ENCODE measurements around the gene TLCD2.
"Not testable (repeated sequence)": the region's sequence is repeated elsewhere in the genome, so short reads cannot be mapped to it uniquely, and the experiment has no call there.

Gene TLCD2

GRCh38 chr17:1695365-1695764 is 14.8 kb downstream of the TLCD2 start:
- Histone ChIP-seq H4K8ac (ENCODE audit: low read depth, low read length) (no peak overlapping the region), H3K4me1 (ENCODE audit: control insufficient read depth, low read depth, low read length) (no peaks in the 10 kb centered on the region), H2AK5ac (ENCODE audit: low read length) (no peak overlapping the region), H2BK120ac (ENCODE audit: low read depth, low read length) (no peak overlapping the region), H3K18ac (ENCODE audit: low read length) (no peak overlapping the region), H3K27ac (ENCODE audit: low read depth, low read length) (no peak overlapping the region), H3K9ac (ENCODE audit: low read length) (no peak overlapping the region), H3K4ac (ENCODE audit: low read depth, low read length) (no peak overlapping the region), H2BK5ac (ENCODE audit: low read length) (no peak overlapping the region), H4K5ac (ENCODE audit: low read length) (no peak overlapping the region), H3K4me3 (ENCODE audit: low read length) (no peak overlapping the region), H2BK15ac (replicated peaks; ENCODE audit: low read depth) (no peak overlapping the region), H3K79me1 (ENCODE audit: low read length) (no peaks in the 10 kb centered on the region), H3K23ac (ENCODE audit: low read length) (no peak overlapping the region), H3K27me3 (ENCODE audit: insufficient read depth, low read length, poor library complexity) (no peaks in the 10 kb centered on the region), H3K36me3 (ENCODE audit: control insufficient read depth, insufficient read depth, low read length) (no peaks in the 10 kb centered on the region), H3K79me2 (ENCODE audit: control insufficient read depth, insufficient read depth, low read length) (no peaks in the 10 kb centered on the region), H3K56ac (ENCODE audit: low read length) (no peak overlapping the region), H3K4me2 (ENCODE audit: low read length) (no peak overlapping the region)
- DNase-seq, result no peak
- no CpG with 5 or more reads among the region's 8 CpGs for WGBS (ENCODE audit: extremely low coverage, insufficient coverage, low lambda C conversion rate)

- no CpG with 5 or more reads among the region's 7 CpGs for WGBS (ENCODE audit: extremely low coverage, insufficient coverage, low lambda C conversion rate)
Measured at GRCh38 chr17:1693339-1693738, 16.8 kb downstream of the TLCD2 start.

GRCh38 chr17:1690544-1691221 is 19.5 kb downstream of the TLCD2 start:
- H3K27me3 ChIP-seq (ENCODE audit: insufficient read depth, low read length, poor library complexity), result no peaks in the 10 kb centered on the region
- H2BK120ac ChIP-seq (ENCODE audit: low read depth, low read length), result no peak overlapping the region
- H2BK15ac ChIP-seq (replicated peaks; ENCODE audit: low read depth), result no peak overlapping the region
- no peak overlapping the region for H3K27ac ChIP-seq (ENCODE audit: low read depth, low read length)
- H2BK5ac ChIP-seq (ENCODE audit: low read length), result no peak overlapping the region
- no peaks in the 10 kb centered on the region for H3K79me2 ChIP-seq (ENCODE audit: control insufficient read depth, insufficient read depth, low read length)
- H3K18ac ChIP-seq (ENCODE audit: low read length), result no peak overlapping the region
- H3K79me1 ChIP-seq (ENCODE audit: low read length), result no peaks in the 10 kb centered on the region
- no peak overlapping the region for H3K56ac ChIP-seq (ENCODE audit: low read length)
- no peak for DNase-seq
- H3K4me2 ChIP-seq (ENCODE audit: low read length), result no peak overlapping the region
- H3K23ac ChIP-seq (ENCODE audit: low read length), result no peak overlapping the region
- no peaks in the 10 kb centered on the region for H3K4me1 ChIP-seq (ENCODE audit: control insufficient read depth, low read depth, low read length)
- H3K4me3 ChIP-seq (ENCODE audit: low read length), result no peak overlapping the region
- H4K5ac ChIP-seq (ENCODE audit: low read length), result no peak overlapping the region
- H3K9ac ChIP-seq (ENCODE audit: low read length), result no peak overlapping the region
- H3K36me3 ChIP-seq (ENCODE audit: control insufficient read depth, insufficient read depth, low read length), result no peaks in the 10 kb centered on the region
- H2AK5ac ChIP-seq (ENCODE audit: low read length), result no peak overlapping the region
- H3K4ac ChIP-seq (ENCODE audit: low read depth, low read length), result no peak overlapping the region
- H4K8ac ChIP-seq (ENCODE audit: low read depth, low read length), result no peak overlapping the region
- no CpG with 5 or more reads among the region's 8 CpGs for WGBS (ENCODE audit: extremely low coverage, insufficient coverage, low lambda C conversion rate)

More at GRCh38 chr17:1693339-1693738, 16.8 kb downstream of the TLCD2 start:
- Histone ChIP-seq H3K4ac (ENCODE audit: low read depth, low read length) (no peak overlapping the region), H3K4me2 (ENCODE audit: low read length) (no peak overlapping the region), H3K79me2 (ENCODE audit: control insufficient read depth, insufficient read depth, low read length) (no peaks in the 10 kb centered on the region), H3K18ac (ENCODE audit: low read length) (no peak overlapping the region), H3K27me3 (ENCODE audit: insufficient read depth, low read length, poor library complexity) (no peaks in the 10 kb centered on the region), H3K27ac (ENCODE audit: low read depth, low read length) (no peak overlapping the region), H3K79me1 (ENCODE audit: low read length) (no peaks in the 10 kb centered on the region), H2BK15ac (replicated peaks; ENCODE audit: low read depth) (no peak overlapping the region), H2BK120ac (ENCODE audit: low read depth, low read length) (no peak overlapping the region), H2BK5ac (ENCODE audit: low read length) (no peak overlapping the region), H4K8ac (ENCODE audit: low read depth, low read length) (no peak overlapping the region), H3K4me3 (ENCODE audit: low read length) (no peak overlapping the region), H3K56ac (ENCODE audit: low read length) (no peak overlapping the region), H3K4me1 (ENCODE audit: control insufficient read depth, low read depth, low read length) (no peaks in the 10 kb centered on the region), H4K5ac (ENCODE audit: low read length) (no peak overlapping the region), H3K9ac (ENCODE audit: low read length) (no peak overlapping the region), H3K23ac (ENCODE audit: low read length) (no peak overlapping the region), H2AK5ac (ENCODE audit: low read length) (no peak overlapping the region), H3K36me3 (ENCODE audit: control insufficient read depth, insufficient read depth, low read length) (no peaks in the 10 kb centered on the region)
- DNase-seq, result no peak

GRCh38 chr17:1688405-1688804 is 21.8 kb downstream of the TLCD2 start:
- H3K4ac ChIP-seq (ENCODE audit: low read depth, low read length); H2AK5ac ChIP-seq (ENCODE audit: low read length); H3K79me1 ChIP-seq (ENCODE audit: low read length); H3K4me3 ChIP-seq (ENCODE audit: low read length); H2BK15ac ChIP-seq (replicated peaks; ENCODE audit: low read depth); H3K23ac ChIP-seq (ENCODE audit: low read length); H2BK120ac ChIP-seq (ENCODE audit: low read depth, low read length); H3K27me3 ChIP-seq (ENCODE audit: insufficient read depth, low read length, poor library complexity); H4K5ac ChIP-seq (ENCODE audit: low read length); H3K4me1 ChIP-seq (ENCODE audit: control insufficient read depth, low read depth, low read length); H3K36me3 ChIP-seq (ENCODE audit: control insufficient read depth, insufficient read depth, low read length); H3K18ac ChIP-seq (ENCODE audit: low read length); DNase-seq; H3K56ac ChIP-seq (ENCODE audit: low read length); H2BK5ac ChIP-seq (ENCODE audit: low read length); H4K8ac ChIP-seq (ENCODE audit: low read depth, low read length); H3K4me2 ChIP-seq (ENCODE audit: low read length); H3K9ac ChIP-seq (ENCODE audit: low read length); H3K27ac ChIP-seq (ENCODE audit: low read depth, low read length): not testable (repeated sequence)
- no CpG with 5 or more reads among the region's 6 CpGs for WGBS (ENCODE audit: extremely low coverage, insufficient coverage, low lambda C conversion rate)
- peaks cover 11% of the 10 kb centered on the region for H3K79me2 ChIP-seq (ENCODE audit: control insufficient read depth, insufficient read depth, low read length)

GRCh38 chr17:1686086-1686485 is 24.1 kb downstream of the TLCD2 start:
- Histone ChIP-seq H4K8ac (ENCODE audit: low read depth, low read length) (no peak overlapping the region), H3K4me2 (ENCODE audit: low read length) (no peak overlapping the region), H2BK5ac (ENCODE audit: low read length) (no peak overlapping the region), H3K18ac (ENCODE audit: low read length) (no peak overlapping the region), H3K4me3 (ENCODE audit: low read length) (no peak overlapping the region), H3K4ac (ENCODE audit: low read depth, low read length) (no peak overlapping the region), H2BK15ac (replicated peaks; ENCODE audit: low read depth) (no peak overlapping the region), H3K56ac (ENCODE audit: low read length) (no peak overlapping the region), H3K4me1 (ENCODE audit: control insufficient read depth, low read depth, low read length) (peaks cover 2% of the 10 kb centered on the region), H2AK5ac (ENCODE audit: low read length) (no peak overlapping the region), H3K23ac (ENCODE audit: low read length) (no peak overlapping the region), H3K27ac (ENCODE audit: low read depth, low read length) (no peak overlapping the region), H4K5ac (ENCODE audit: low read length) (no peak overlapping the region), H3K27me3 (ENCODE audit: insufficient read depth, low read length, poor library complexity) (no peaks in the 10 kb centered on the region), H3K79me1 (ENCODE audit: low read length) (peaks cover 15% of the 10 kb centered on the region), H3K36me3 (ENCODE audit: control insufficient read depth, insufficient read depth, low read length) (peaks cover 14% of the 10 kb centered on the region), H2BK120ac (ENCODE audit: low read depth, low read length) (no peak overlapping the region), H3K9ac (ENCODE audit: low read length) (no peak overlapping the region), H3K79me2 (ENCODE audit: control insufficient read depth, insufficient read depth, low read length) (peaks cover 24% of the 10 kb centered on the region)
- WGBS (ENCODE audit: extremely low coverage, insufficient coverage, low lambda C conversion rate), result no CpG with 5 or more reads among the region's 7 CpGs
- DNase-seq, result no peak

Data from mesendoderm (in vitro differentiated cells).